ENCODE results near the gene GLRX5. TPM values are rescaled to one million over a fixed set of nuclear protein-coding genes. Genes with fewer than 3 reads are reported as not detected.

Gene GLRX5
- total RNA-seq, 1 experiment from 2014 or later: 23.2 TPM

DNA sequence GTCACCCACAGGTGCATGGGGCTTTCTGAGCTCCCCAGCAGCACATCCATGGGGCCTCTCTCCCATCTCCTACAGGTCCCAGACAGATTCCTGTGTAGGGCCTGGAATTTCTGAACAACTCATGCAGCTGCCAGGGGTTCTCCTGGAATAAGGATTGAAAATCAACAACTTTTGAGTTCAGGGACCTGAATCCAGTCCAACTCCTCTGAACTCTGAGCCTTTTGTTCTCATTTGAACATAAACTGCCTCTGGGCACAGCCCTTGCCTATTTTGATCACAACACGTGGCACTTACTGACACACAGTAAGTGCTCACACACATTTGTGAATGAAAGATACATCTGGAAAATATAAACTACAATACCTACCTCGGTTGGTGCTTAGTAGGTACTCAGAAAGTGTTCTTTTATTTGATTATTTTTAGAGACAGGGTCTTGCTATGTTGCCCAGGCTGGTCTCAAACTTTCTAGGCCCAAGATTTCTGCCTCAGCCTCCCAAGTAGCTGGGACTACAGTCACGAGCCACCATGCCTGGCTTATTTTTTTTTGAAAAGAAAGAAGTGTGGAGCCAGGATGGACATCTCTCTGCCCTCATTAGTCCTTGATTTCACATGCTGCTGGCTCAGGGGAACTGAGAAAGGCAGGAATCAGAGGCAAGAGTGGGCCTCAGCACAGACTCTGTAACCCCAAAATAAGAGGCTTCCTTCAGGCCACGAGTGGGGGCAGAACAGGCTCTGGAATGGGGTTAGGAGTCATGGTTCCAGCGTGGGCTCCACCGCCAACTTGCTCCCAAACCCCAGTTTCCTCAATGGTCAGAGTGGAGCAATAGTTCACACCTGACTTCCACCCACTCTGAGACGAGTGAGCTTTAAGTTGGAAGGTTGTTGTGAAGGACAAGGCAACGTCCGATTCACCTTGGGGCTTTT is 45.4 kb upstream of the GLRX5 start:
- H3K4me1 ChIP-seq (replicated peaks; ENCODE audit: insufficient read depth): peaks cover 13% of the 10 kb centered on the region
- H3K4me2 ChIP-seq: no peak overlapping the region
- no peaks in the 10 kb centered on the region for H3K36me3 ChIP-seq (ENCODE audit: low read depth)
- BruUV-seq (replicated peaks): no TSS peak
- H2AFZ ChIP-seq: no peak overlapping the region
- H3K9me2 ChIP-seq (ENCODE audit: insufficient read depth): no peaks in the 10 kb centered on the region
- no peak for DNase-seq
- H3K27me3 ChIP-seq (ENCODE audit: insufficient read depth, low read depth): no peaks in the 10 kb centered on the region
- H3K9me3 ChIP-seq (ENCODE audit: insufficient read depth, low read depth): no peaks in the 10 kb centered on the region
- ChIA-PET POLR2A (ENCODE audit: unreplicated experiment) (no interaction called here), CTCF (no interaction called here)
- intact Hi-C loops (cut with micrococcal nuclease; ENCODE audit: unreplicated experiment): no loop called here
- TF ChIP-seq, protein P1, sequence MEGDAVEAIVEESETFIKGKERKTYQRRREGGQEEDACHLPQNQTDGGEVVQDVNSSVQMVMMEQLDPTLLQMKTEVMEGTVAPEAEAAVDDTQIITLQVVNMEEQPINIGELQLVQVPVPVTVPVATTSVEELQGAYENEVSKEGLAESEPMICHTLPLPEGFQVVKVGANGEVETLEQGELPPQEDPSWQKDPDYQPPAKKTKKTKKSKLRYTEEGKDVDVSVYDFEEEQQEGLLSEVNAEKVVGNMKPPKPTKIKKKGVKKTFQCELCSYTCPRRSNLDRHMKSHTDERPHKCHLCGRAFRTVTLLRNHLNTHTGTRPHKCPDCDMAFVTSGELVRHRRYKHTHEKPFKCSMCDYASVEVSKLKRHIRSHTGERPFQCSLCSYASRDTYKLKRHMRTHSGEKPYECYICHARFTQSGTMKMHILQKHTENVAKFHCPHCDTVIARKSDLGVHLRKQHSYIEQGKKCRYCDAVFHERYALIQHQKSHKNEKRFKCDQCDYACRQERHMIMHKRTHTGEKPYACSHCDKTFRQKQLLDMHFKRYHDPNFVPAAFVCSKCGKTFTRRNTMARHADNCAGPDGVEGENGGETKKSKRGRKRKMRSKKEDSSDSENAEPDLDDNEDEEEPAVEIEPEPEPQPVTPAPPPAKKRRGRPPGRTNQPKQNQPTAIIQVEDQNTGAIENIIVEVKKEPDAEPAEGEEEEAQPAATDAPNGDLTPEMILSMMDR (conservative IDR thresholded peaks at IDR 0.05): no peak
- TF ChIP-seq EZH2 (IDR thresholded peaks at IDR 0.05; ENCODE audit: low read depth): no peak
- H4K20me1 ChIP-seq (ENCODE audit: insufficient read depth): no peaks in the 10 kb centered on the region
- H3K27ac ChIP-seq: no peak overlapping the region
- no peaks in the 10 kb centered on the region for H3K79me2 ChIP-seq (ENCODE audit: low read depth)
- H3F3A ChIP-seq (ENCODE audit: insufficient read depth, low read depth): no peaks in the 10 kb centered on the region
- no peak overlapping the region for H3K4me3 ChIP-seq

DNA sequence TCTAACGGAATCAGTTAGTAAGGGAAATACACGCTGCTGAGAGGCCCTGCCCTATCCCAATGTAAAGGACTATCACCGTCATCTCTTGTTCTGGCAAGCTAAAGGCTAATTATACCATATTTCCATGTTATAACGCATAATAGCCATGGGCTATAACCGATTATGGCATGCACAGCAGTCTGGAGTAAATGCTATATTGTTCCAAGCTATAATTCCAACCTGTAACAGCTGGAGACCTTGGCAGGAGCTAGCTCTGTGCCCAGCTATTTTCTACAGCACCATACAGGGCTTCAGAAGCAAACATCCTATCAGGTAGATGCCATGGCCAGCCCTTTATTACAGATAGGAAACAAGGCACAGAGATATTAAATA is 44.7 kb upstream of the GLRX5 start:
- intact Hi-C loops (cut with micrococcal nuclease; ENCODE audit: unreplicated experiment): no loop called here
- peaks cover 7% of the 10 kb centered on the region for H3K4me1 ChIP-seq (replicated peaks; ENCODE audit: insufficient read depth)
- DNase-seq: no peak
- CTCF ChIA-PET: no interaction called here
- no peak overlapping the region for H3K4me3 ChIP-seq
- H3K9me2 ChIP-seq (ENCODE audit: insufficient read depth): no peaks in the 10 kb centered on the region
- no peaks in the 10 kb centered on the region for H3K36me3 ChIP-seq (ENCODE audit: low read depth)
- no peak overlapping the region for H3K27ac ChIP-seq
- no TSS peak for BruUV-seq (replicated peaks)
- H3K27me3 ChIP-seq (ENCODE audit: insufficient read depth, low read depth): no peaks in the 10 kb centered on the region
- H3K9me3 ChIP-seq (ENCODE audit: insufficient read depth, low read depth): no peaks in the 10 kb centered on the region
- POLR2A ChIA-PET (ENCODE audit: unreplicated experiment): no interaction called here
- H3K4me2 ChIP-seq: no peak overlapping the region
- no peak overlapping the region for H2AFZ ChIP-seq
- H4K20me1 ChIP-seq (ENCODE audit: insufficient read depth): no peaks in the 10 kb centered on the region
- H3K79me2 ChIP-seq (ENCODE audit: low read depth): no peaks in the 10 kb centered on the region
- H3F3A ChIP-seq (ENCODE audit: insufficient read depth, low read depth): no peaks in the 10 kb centered on the region
- TF ChIP-seq, protein P1 (conservative IDR thresholded peaks at IDR 0.05): no peak
- no peak for TF ChIP-seq EZH2 (IDR thresholded peaks at IDR 0.05; ENCODE audit: low read depth)

DNA sequence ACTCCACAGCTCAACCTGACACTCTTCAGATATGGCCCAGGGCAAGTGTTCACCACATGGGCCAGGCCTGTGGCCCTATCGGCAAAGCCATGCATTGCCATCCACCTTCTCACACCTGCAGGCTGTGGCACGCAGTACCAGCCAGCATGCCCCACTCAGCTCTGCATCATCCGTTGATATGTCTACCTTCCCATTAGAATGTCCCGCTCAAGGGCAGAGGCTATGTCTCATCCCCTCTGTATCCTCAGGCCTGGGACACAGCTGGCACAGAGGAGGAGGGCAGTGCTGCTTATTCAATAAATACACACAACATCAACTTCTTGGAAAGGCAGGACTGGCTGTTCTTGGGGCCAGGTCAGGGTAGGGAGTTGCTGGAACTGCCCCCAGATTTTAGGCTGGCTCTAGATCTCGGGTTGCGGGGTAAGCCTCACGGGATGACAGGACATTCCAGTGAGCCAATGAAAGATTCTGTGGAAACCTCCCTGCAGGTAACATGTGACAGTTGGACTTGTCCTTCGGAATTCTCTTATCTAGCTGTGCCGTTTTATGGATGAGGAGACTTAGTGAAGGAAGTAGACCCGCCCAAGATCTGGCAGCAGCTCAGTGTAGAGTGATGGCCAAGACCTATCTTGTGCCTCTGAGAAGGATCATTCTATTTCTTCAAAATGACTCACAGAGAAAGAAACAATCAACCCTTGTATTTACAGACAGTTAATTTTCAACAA is 44.0 kb upstream of the GLRX5 start:
- BruUV-seq (replicated peaks): no TSS peak
- H3K4me2 ChIP-seq: no peak overlapping the region
- TF ChIP-seq, protein P1 (conservative IDR thresholded peaks at IDR 0.05): no peak
- ChIA-PET CTCF (no interaction called here), POLR2A (ENCODE audit: unreplicated experiment) (no interaction called here)
- no peaks in the 10 kb centered on the region for H3K27me3 ChIP-seq (ENCODE audit: insufficient read depth, low read depth)
- H3K79me2 ChIP-seq (ENCODE audit: low read depth): no peaks in the 10 kb centered on the region
- H3F3A ChIP-seq (ENCODE audit: insufficient read depth, low read depth): no peaks in the 10 kb centered on the region
- DNase-seq: no peak
- H3K27ac ChIP-seq: no peak overlapping the region
- no peak overlapping the region for H3K4me3 ChIP-seq
- no peak overlapping the region for H2AFZ ChIP-seq
- intact Hi-C loops (cut with micrococcal nuclease; ENCODE audit: unreplicated experiment): no loop called here
- H3K9me3 ChIP-seq (ENCODE audit: insufficient read depth, low read depth): no peaks in the 10 kb centered on the region
- no peaks in the 10 kb centered on the region for H3K4me1 ChIP-seq (replicated peaks; ENCODE audit: insufficient read depth)
- H4K20me1 ChIP-seq (ENCODE audit: insufficient read depth): no peaks in the 10 kb centered on the region
- H3K36me3 ChIP-seq (ENCODE audit: low read depth): no peaks in the 10 kb centered on the region
- H3K9me2 ChIP-seq (ENCODE audit: insufficient read depth): no peaks in the 10 kb centered on the region
